ENCODE results near the gene SDC1.

Gene SDC1

DNA sequence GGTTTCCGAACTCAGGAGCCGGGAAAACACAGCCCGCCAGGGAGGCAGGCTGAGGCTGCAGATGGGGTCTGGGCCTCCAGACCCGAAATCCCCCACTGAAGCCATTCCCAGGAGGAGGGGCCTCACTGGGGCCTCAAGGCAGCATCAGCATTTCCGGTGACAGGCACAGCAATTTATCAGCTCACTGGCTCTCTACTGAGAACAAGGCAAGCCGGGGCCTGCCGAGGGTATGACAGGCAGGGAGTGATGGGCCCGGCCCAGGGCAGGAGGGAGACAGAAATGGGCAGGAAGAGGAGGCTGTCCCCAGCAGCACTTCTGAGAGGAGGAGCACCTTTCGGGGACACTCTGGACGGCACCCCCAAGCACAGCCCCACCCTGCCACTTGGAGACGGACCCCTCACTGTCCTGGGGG, 12.5 kb downstream of the SDC1 start:
- Mint-ChIP-seq H3K4me1 (ENCODE audit: low read depth) (no peaks in the 10 kb centered on the region), H3K27ac (no peak overlapping the region), H3K4me3 (no peak overlapping the region), H3K27me3 (no peaks in the 10 kb centered on the region), H3K36me3 (no peaks in the 10 kb centered on the region), H3K9me3 (ENCODE audit: low read depth) (no peaks in the 10 kb centered on the region)

GRCh38 chr2:20211860-20212458, 13.0 kb downstream of the SDC1 start:
- Mint-ChIP-seq H3K27me3 (no peaks in the 10 kb centered on the region), H3K4me1 (ENCODE audit: low read depth) (no peaks in the 10 kb centered on the region), H3K36me3 (no peaks in the 10 kb centered on the region), H3K9me3 (ENCODE audit: low read depth) (no peaks in the 10 kb centered on the region), H3K27ac (no peak overlapping the region), H3K4me3 (no peak overlapping the region)

GRCh38 chr2:20211420-20211819, 13.5 kb downstream of the SDC1 start:
- no peaks in the 10 kb centered on the region for H3K36me3 Mint-ChIP-seq
- no peak overlapping the region for H3K27ac Mint-ChIP-seq
- no peaks in the 10 kb centered on the region for H3K27me3 Mint-ChIP-seq
- H3K9me3 Mint-ChIP-seq (ENCODE audit: low read depth): no peaks in the 10 kb centered on the region
- H3K4me3 Mint-ChIP-seq: no peak overlapping the region
- no peaks in the 10 kb centered on the region for H3K4me1 Mint-ChIP-seq (ENCODE audit: low read depth)

GRCh38 chr2:20210462-20210861, 14.5 kb downstream of the SDC1 start:
- H3K27ac Mint-ChIP-seq: no peak overlapping the region
- H3K36me3 Mint-ChIP-seq: no peaks in the 10 kb centered on the region
- no peaks in the 10 kb centered on the region for H3K4me1 Mint-ChIP-seq (ENCODE audit: low read depth)
- no peaks in the 10 kb centered on the region for H3K27me3 Mint-ChIP-seq
- no peak overlapping the region for H3K4me3 Mint-ChIP-seq
- H3K9me3 Mint-ChIP-seq (ENCODE audit: low read depth): no peaks in the 10 kb centered on the region

GRCh38 chr2:20209373-20210109, 15.4 kb downstream of the SDC1 start:
- no peaks in the 10 kb centered on the region for H3K36me3 Mint-ChIP-seq
- H3K4me1 Mint-ChIP-seq (ENCODE audit: low read depth): no peaks in the 10 kb centered on the region
- no peak overlapping the region for H3K4me3 Mint-ChIP-seq
- no peaks in the 10 kb centered on the region for H3K9me3 Mint-ChIP-seq (ENCODE audit: low read depth)
- H3K27ac Mint-ChIP-seq: no peak overlapping the region
- no peaks in the 10 kb centered on the region for H3K27me3 Mint-ChIP-seq

GRCh38 chr2:20208476-20208859, 16.5 kb downstream of the SDC1 start:
- H3K27ac Mint-ChIP-seq: no peak overlapping the region
- no peaks in the 10 kb centered on the region for H3K4me1 Mint-ChIP-seq (ENCODE audit: low read depth)
- no peak overlapping the region for H3K4me3 Mint-ChIP-seq
- H3K36me3 Mint-ChIP-seq: no peaks in the 10 kb centered on the region
- no peaks in the 10 kb centered on the region for H3K9me3 Mint-ChIP-seq (ENCODE audit: low read depth)
- H3K27me3 Mint-ChIP-seq: no peaks in the 10 kb centered on the region

- H3K4me3 Mint-ChIP-seq: no peak overlapping the region
- no peak overlapping the region for H3K27ac Mint-ChIP-seq
- H3K27me3 Mint-ChIP-seq: no peaks in the 10 kb centered on the region
- H3K4me1 Mint-ChIP-seq (ENCODE audit: low read depth): no peaks in the 10 kb centered on the region
- no peaks in the 10 kb centered on the region for H3K9me3 Mint-ChIP-seq (ENCODE audit: low read depth)
- no peaks in the 10 kb centered on the region for H3K36me3 Mint-ChIP-seq
These were observed 17.9 kb downstream of the SDC1 start for GRCh38 chr2:20207051-20207450.

DNA sequence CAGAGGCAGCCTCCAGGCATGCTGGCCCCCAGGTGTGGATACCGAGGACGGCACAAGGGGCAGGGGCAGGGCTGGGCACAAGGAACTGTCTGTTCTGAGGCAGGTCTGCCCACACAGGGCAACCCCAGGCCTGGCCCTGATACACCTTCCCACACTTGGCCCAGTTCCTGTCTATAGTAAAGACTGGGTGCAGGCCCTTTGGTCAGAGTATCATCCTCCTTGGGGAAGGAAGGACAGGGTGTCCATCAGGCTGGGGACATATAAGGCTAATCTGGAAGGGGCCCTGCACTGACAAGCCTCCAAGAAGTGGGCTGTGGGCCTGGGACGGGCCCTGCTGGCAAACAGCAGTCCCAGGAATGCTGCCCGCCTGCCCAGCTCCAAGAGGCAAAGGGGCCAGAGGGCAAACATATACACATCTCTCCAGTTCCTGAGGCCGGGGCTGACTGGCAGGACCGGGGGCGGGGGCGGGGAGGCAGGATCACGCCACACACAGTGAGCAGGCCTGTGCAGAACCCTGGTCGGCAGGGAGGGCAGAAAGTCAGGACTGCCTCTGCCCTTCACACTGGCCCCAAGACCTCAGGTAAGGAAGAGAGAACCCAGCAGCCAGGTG, 18.9 kb downstream of the SDC1 start:
- Mint-ChIP-seq H3K27ac (no peak overlapping the region), H3K9me3 (ENCODE audit: low read depth) (no peaks in the 10 kb centered on the region)

GRCh38 chr2:20205069-20205468, 19.9 kb downstream of the SDC1 start:
- no peaks in the 10 kb centered on the region for H3K36me3 Mint-ChIP-seq
- no peak overlapping the region for H3K4me3 Mint-ChIP-seq
- H3K9me3 Mint-ChIP-seq (ENCODE audit: low read depth): no peaks in the 10 kb centered on the region
- H3K27ac Mint-ChIP-seq: no peak overlapping the region
- H3K27me3 Mint-ChIP-seq: no peaks in the 10 kb centered on the region
- H3K4me1 Mint-ChIP-seq (ENCODE audit: low read depth): no peaks in the 10 kb centered on the region

More for the DNA sequence above, 18.9 kb downstream of the SDC1 start:
- Mint-ChIP-seq H3K27me3 (no peaks in the 10 kb centered on the region), H3K36me3 (no peaks in the 10 kb centered on the region), H3K4me3 (no peak overlapping the region), H3K4me1 (ENCODE audit: low read depth) (no peaks in the 10 kb centered on the region)

GRCh38 chr2:20203521-20204225, 21.3 kb downstream of the SDC1 start:
- H3K9me3 Mint-ChIP-seq (ENCODE audit: low read depth): no peaks in the 10 kb centered on the region
- H3K4me3 Mint-ChIP-seq: no peak overlapping the region
- no peaks in the 10 kb centered on the region for H3K36me3 Mint-ChIP-seq
- H3K4me1 Mint-ChIP-seq (ENCODE audit: low read depth): no peaks in the 10 kb centered on the region
- no peak overlapping the region for H3K27ac Mint-ChIP-seq
- H3K27me3 Mint-ChIP-seq: peaks cover 2% of the 10 kb centered on the region

GRCh38 chr2:20203072-20203471, 21.9 kb downstream of the SDC1 start:
- Mint-ChIP-seq H3K4me3 (no peak overlapping the region), H3K9me3 (ENCODE audit: low read depth) (no peaks in the 10 kb centered on the region), H3K36me3 (no peaks in the 10 kb centered on the region), H3K27ac (no peak overlapping the region), H3K4me1 (ENCODE audit: low read depth) (no peaks in the 10 kb centered on the region), H3K27me3 (peaks cover 2% of the 10 kb centered on the region)

GRCh38 chr2:20201671-20202070, 23.3 kb downstream of the SDC1 start:
- Mint-ChIP-seq H3K4me1 (ENCODE audit: low read depth) (no peaks in the 10 kb centered on the region), H3K27ac (no peak overlapping the region), H3K36me3 (no peaks in the 10 kb centered on the region), H3K27me3 (peaks cover 2% of the 10 kb centered on the region), H3K4me3 (no peak overlapping the region), H3K9me3 (ENCODE audit: low read depth) (no peaks in the 10 kb centered on the region)

GRCh38 chr2:20200697-20201555, 24.0 kb downstream of the SDC1 start:
- H3K4me1 Mint-ChIP-seq (ENCODE audit: low read depth): no peaks in the 10 kb centered on the region
- no peak overlapping the region for H3K4me3 Mint-ChIP-seq
- H3K27me3 Mint-ChIP-seq: peaks cover 2% of the 10 kb centered on the region
- no peak overlapping the region for H3K27ac Mint-ChIP-seq
- no peaks in the 10 kb centered on the region for H3K36me3 Mint-ChIP-seq
- H3K9me3 Mint-ChIP-seq (ENCODE audit: low read depth): no peaks in the 10 kb centered on the region

GRCh38 chr2:20199633-20200270, 25.2 kb downstream of the SDC1 start:
- Mint-ChIP-seq H3K27me3 (peaks cover 2% of the 10 kb centered on the region), H3K27ac (no peak overlapping the region), H3K4me1 (ENCODE audit: low read depth) (no peaks in the 10 kb centered on the region), H3K9me3 (ENCODE audit: low read depth) (no peaks in the 10 kb centered on the region), H3K36me3 (no peaks in the 10 kb centered on the region), H3K4me3 (no peak overlapping the region)
